ENCODE data around the gene EHMT1.

GRCh38 chr9:137860361-137860760 lies 241.6 kb downstream of the EHMT1 start:
- TF ChIP-seq, protein P1, sequence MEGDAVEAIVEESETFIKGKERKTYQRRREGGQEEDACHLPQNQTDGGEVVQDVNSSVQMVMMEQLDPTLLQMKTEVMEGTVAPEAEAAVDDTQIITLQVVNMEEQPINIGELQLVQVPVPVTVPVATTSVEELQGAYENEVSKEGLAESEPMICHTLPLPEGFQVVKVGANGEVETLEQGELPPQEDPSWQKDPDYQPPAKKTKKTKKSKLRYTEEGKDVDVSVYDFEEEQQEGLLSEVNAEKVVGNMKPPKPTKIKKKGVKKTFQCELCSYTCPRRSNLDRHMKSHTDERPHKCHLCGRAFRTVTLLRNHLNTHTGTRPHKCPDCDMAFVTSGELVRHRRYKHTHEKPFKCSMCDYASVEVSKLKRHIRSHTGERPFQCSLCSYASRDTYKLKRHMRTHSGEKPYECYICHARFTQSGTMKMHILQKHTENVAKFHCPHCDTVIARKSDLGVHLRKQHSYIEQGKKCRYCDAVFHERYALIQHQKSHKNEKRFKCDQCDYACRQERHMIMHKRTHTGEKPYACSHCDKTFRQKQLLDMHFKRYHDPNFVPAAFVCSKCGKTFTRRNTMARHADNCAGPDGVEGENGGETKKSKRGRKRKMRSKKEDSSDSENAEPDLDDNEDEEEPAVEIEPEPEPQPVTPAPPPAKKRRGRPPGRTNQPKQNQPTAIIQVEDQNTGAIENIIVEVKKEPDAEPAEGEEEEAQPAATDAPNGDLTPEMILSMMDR (IDR thresholded peaks at IDR 0.05), result no peak
- TF ChIP-seq POLR2AphosphoS5 (IDR thresholded peaks at IDR 0.05; ENCODE audit: low read depth, low read length) (no peak), REST (IDR thresholded peaks at IDR 0.05; ENCODE audit: insufficient read depth in 1 of 2, low read depth in 2 of 2, low read length in 1 of 2) (no peak), TCF7L2 (IDR thresholded peaks at IDR 0.05; ENCODE audit: low read depth, low read length) (no peak), SIN3A (IDR thresholded peaks at IDR 0.05; ENCODE audit: borderline replicate concordance, insufficient read depth, low read depth, low read length) (no peak)

Data from Panc1 (cell line).